Osteoblast (primary cell): Measurements from ENCODE around the gene KLC1. TPM values are rescaled to one million over a fixed set of nuclear protein-coding genes. Genes with fewer than 3 reads are reported as not detected.
"Not testable (repeated sequence)": the region's sequence is repeated elsewhere in the genome, so short reads cannot be mapped to it uniquely, and the experiment has no call there.

Source experiments
- DNase-seq: peaks from one replicate; pipeline ENCODE4 v3.0.0; 2011; ENCODE audit warnings: low spot score, mixed read lengths; ENCODE audit not compliant: insufficient read length; ENCODE audit errors: missing footprints
- H2AFZ ChIP-seq: 2 replicates; pipeline ENCODE4 v1.6.0; 2011; ENCODE audit warnings: mild to moderate bottlenecking, low read length
- H3K27ac ChIP-seq: 2 replicates; pipeline ENCODE4 v1.5.1; 2011; ENCODE audit warnings: mild to moderate bottlenecking, low read depth, low read length, moderate library complexity
- H3K27me3 ChIP-seq: 2 replicates; pipeline ENCODE4 v1.6.0; 2012; ENCODE audit warnings: mild to moderate bottlenecking, control low read depth, inconsistent platforms, low read length, moderate library complexity; ENCODE audit not compliant: insufficient read depth
- H3K36me3 ChIP-seq: 2 replicates; pipeline ENCODE4 v1.5.1; 2011; ENCODE audit warnings: mild to moderate bottlenecking, low read length, control low read depth, moderate library complexity; ENCODE audit not compliant: insufficient read depth
- H3K4me1 ChIP-seq: 2 replicates; pipeline ENCODE4 v1.5.1; 2011; ENCODE audit warnings: mild to moderate bottlenecking, low read length, control low read depth, moderate library complexity; ENCODE audit not compliant: insufficient read depth
- H3K4me2 ChIP-seq: 2 replicates; pipeline ENCODE4 v1.6.0; 2011; ENCODE audit warnings: mild to moderate bottlenecking, low read length; ENCODE audit not compliant: insufficient read depth
- H3K4me3 ChIP-seq: fragments of 200-600 bp; sonication (generic); 3 replicates; pipeline ENCODE4 v1.5.1; 2012; ENCODE audit warnings: mild to moderate bottlenecking, low read length, inconsistent platforms; ENCODE audit not compliant: insufficient read depth
- H3K79me2 ChIP-seq: 2 replicates; pipeline ENCODE4 v1.6.0; 2012; ENCODE audit warnings: mild to moderate bottlenecking, low read length, control low read depth, inconsistent platforms; ENCODE audit not compliant: insufficient read depth
- H3K9me3 ChIP-seq: 2 replicates; pipeline ENCODE4 v1.5.1; 2011; ENCODE audit warnings: low read depth, low read length, control low read depth
- H4K20me1 ChIP-seq: 2 replicates; pipeline ENCODE4 v1.6.0; 2012; ENCODE audit warnings: mild to moderate bottlenecking, low read length, control low read depth; ENCODE audit not compliant: insufficient read depth
- total RNA-seq: library from RNA; depleted of rRNA; stranded (reverse); fragments of >200 nt; gene quantifications from 2 replicates; pipeline ENCODE4 v1.2.3, GENCODE V29; 2012
- TF ChIP-seq, protein P1 (sequence below): IDR thresholded peaks from 2 replicates; pipeline ENCODE4 v1.5.1; 2011; ENCODE audit warnings: mild to moderate bottlenecking, low read depth, low read length, moderate library complexity; ENCODE audit errors: extremely low read depth

The KLC1 gene
- total RNA-seq, 1 donor = 205 TPM

DNA sequence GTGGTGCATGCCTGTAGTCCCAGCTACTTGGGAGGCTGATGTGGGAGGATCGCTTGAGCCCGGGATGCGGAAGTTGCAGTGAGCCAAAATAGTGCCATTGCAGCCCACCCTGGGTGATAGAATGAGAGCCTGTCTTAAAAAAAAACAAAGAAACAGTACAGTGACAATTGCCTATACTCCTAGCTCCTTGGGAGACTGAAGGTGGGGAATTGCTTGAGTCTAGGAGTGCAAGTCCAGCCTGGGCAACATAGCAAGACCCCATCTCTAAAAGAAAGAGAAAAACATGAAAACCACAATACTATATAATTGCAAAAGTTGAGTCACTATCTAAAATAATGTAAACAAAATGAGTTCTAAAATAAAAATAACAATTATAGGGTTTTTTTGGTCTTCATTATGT, 20.0 kb downstream of the KLC1 start:
- Histone ChIP-seq H3K36me3 (no peaks in the 10 kb centered on the region), H3K4me2 (no peak overlapping the region), H4K20me1 (peaks cover 73% of the 10 kb centered on the region)

DNA sequence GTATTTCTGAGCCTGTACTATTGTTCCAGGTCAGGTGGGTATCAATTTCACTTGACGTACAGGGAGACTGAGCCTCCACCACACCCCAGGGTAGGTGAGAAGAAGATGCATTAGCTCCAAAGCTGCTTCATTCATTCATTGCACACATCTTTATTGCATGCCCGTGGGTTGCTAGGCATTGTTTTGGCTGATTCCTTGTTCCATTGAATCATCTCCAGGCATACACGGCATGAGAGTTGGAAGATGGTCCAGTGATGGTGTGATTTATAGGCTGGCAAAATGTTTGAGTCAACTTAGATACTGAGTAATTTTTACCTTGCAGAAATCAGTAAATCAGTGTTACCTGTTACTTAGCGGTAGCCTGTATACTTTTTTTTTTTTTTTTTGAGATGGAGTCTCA, 21.2 kb downstream of the KLC1 start:
- Histone ChIP-seq H3K79me2 (peaks cover 99% of the 10 kb centered on the region), H4K20me1 (peaks cover 63% of the 10 kb centered on the region), H2AFZ (no peak overlapping the region), H3K36me3 (peaks cover 9% of the 10 kb centered on the region), H3K9me3 (no peaks in the 10 kb centered on the region), H3K4me3 (no peak overlapping the region), H3K4me1 (peaks cover 11% of the 10 kb centered on the region), H3K4me2 (no peak overlapping the region), H3K27ac (peak overlapping the region; percentile 39), H3K27me3 (no peaks in the 10 kb centered on the region)
- TF ChIP-seq, protein P1, sequence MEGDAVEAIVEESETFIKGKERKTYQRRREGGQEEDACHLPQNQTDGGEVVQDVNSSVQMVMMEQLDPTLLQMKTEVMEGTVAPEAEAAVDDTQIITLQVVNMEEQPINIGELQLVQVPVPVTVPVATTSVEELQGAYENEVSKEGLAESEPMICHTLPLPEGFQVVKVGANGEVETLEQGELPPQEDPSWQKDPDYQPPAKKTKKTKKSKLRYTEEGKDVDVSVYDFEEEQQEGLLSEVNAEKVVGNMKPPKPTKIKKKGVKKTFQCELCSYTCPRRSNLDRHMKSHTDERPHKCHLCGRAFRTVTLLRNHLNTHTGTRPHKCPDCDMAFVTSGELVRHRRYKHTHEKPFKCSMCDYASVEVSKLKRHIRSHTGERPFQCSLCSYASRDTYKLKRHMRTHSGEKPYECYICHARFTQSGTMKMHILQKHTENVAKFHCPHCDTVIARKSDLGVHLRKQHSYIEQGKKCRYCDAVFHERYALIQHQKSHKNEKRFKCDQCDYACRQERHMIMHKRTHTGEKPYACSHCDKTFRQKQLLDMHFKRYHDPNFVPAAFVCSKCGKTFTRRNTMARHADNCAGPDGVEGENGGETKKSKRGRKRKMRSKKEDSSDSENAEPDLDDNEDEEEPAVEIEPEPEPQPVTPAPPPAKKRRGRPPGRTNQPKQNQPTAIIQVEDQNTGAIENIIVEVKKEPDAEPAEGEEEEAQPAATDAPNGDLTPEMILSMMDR = no peak
- no peak for DNase-seq

More for the DNA sequence above, 20.0 kb downstream of the KLC1 start:
- DNase-seq = no peak
- Histone ChIP-seq H3K4me3 (no peak overlapping the region), H3K79me2 (peaks cover 99% of the 10 kb centered on the region), H3K4me1 (peaks cover 11% of the 10 kb centered on the region), H2AFZ (no peak overlapping the region), H3K9me3 (no peaks in the 10 kb centered on the region), H3K27ac (no peak overlapping the region), H3K27me3 (no peaks in the 10 kb centered on the region)
- TF ChIP-seq, protein P1 = no peak

DNA sequence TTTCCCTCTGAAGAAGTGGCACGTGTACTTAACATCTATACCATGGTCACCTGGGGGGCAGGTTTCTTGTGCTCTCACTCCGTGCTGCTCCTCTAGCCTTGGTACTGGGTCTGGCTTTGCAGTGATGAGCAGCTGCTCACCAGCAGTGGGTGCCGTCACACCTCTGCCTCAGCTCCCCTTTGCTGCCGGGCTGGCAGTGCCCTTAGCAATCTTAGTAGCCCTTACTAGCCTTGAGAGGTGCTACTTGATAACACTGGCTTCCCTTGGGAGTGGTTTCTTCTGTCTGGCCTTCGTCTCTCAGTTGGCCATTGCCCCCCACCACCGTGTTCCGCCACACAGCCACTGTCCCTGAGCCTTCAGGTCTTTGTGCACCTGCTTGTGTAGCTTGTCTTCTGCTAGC, 22.6 kb downstream of the KLC1 start:
- Histone ChIP-seq H4K20me1 (peaks cover 59% of the 10 kb centered on the region), H3K79me2 (peaks cover 99% of the 10 kb centered on the region), H3K4me2 (no peak overlapping the region), H3K27me3 (no peaks in the 10 kb centered on the region), H3K36me3 (peaks cover 22% of the 10 kb centered on the region), H2AFZ (no peak overlapping the region), H3K4me1 (peaks cover 20% of the 10 kb centered on the region), H3K4me3 (no peak overlapping the region), H3K9me3 (no peaks in the 10 kb centered on the region), H3K27ac (peak overlapping the region; percentile 3)
- DNase-seq = no peak
- TF ChIP-seq, protein P1 = no peak

DNA sequence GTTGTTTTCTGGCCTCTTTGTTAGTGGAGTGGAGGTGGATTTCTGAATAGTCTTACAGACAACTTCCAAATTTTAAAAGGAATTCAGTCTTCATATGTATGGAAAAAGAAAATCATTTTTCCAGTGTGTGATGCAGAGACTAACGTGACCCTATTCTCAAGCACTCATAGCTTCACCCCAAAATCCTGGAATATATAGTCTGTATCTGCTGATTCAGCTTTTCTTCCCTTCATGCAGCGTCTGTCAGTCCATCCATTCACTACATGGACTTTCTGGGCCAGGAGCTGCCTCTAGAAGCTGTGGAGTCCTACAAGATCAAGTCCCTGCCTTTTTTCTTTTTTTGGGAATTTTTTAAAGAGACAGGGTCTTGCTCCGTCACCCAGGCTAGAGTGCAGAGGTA, 23.8 kb downstream of the KLC1 start:
- Histone ChIP-seq H3K4me3 (no peak overlapping the region), H3K27ac (no peak overlapping the region), H3K27me3 (no peaks in the 10 kb centered on the region), H3K4me2 (no peak overlapping the region), H3K79me2 (peaks cover 96% of the 10 kb centered on the region), H4K20me1 (peaks cover 54% of the 10 kb centered on the region), H3K36me3 (peaks cover 30% of the 10 kb centered on the region), H3K4me1 (peaks cover 32% of the 10 kb centered on the region), H3K9me3 (no peaks in the 10 kb centered on the region), H2AFZ (no peak overlapping the region)
- TF ChIP-seq, protein P1 = no peak
- DNase-seq = no peak

DNA sequence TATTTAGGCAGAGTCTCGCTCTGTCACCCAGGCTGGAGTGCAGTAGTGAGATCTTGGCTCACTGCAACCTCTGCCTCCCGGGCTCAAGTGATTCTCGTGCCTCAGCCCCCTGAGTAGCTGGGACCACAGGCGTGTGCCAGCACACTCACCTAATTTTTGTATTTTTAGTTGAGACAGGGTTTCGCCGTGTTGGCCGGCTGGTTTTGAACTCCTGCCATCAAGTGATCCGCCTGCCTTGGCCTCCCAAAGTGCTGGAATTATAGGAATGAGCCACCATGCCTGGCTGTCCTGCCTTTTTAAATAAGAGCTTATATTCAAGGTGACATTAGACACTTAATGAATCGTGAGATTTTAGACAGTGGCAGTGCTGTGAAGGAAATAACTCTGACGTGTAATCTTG, 24.3 kb downstream of the KLC1 start:
- H3K27ac ChIP-seq = peak overlapping the region; percentile 36
- not testable (repeated sequence) for H2AFZ ChIP-seq, H3K4me2 ChIP-seq, H3K9me3 ChIP-seq, DNase-seq, H3K27me3 ChIP-seq, H3K4me3 ChIP-seq
- H3K4me1 ChIP-seq = peaks cover 35% of the 10 kb centered on the region
- peaks cover 96% of the 10 kb centered on the region for H3K79me2 ChIP-seq
- peaks cover 36% of the 10 kb centered on the region for H3K36me3 ChIP-seq
- H4K20me1 ChIP-seq = peaks cover 51% of the 10 kb centered on the region
